Measurements from ENCODE around the gene ARHGAP23. TPM values are rescaled to one million over a fixed set of nuclear protein-coding genes. Genes with fewer than 3 reads are reported as not detected.
"Not testable (repeated sequence)": the region's sequence is repeated elsewhere in the genome, so short reads cannot be mapped to it uniquely, and the experiment has no call there.

Gene ARHGAP23
- polyA plus RNA-seq, 1 donor from 2014 or later: 1.6 TPM

GRCh38 chr17:38435795-38436194, 7.5 kb downstream of the ARHGAP23 start:
- no peak overlapping the region for H3K4me3 ChIP-seq (ENCODE audit: low read length)
- H3K36me3 ChIP-seq (ENCODE audit: insufficient read depth, low read length): no peaks in the 10 kb centered on the region
- no peak overlapping the region for H2AFZ ChIP-seq (ENCODE audit: low read depth, low read length)
- TF ChIP-seq POLR2AphosphoS5 (IDR thresholded peaks at IDR 0.05): no peak
- TF ChIP-seq EZH2 (IDR thresholded peaks at IDR 0.05; ENCODE audit: borderline replicate concordance, insufficient read depth, low read length, poor library complexity, severe bottlenecking): no peak
- TF ChIP-seq TAF1 (IDR thresholded peaks at IDR 0.05; ENCODE audit: low read depth): no peak
- TF ChIP-seq EP300 (conservative IDR thresholded peaks at IDR 0.05; ENCODE audit: poor library complexity, severe bottlenecking): no peak
- no peak for TF ChIP-seq MXI1 (conservative IDR thresholded peaks at IDR 0.05; ENCODE audit: poor library complexity, severe bottlenecking)
- no peak for TF ChIP-seq CTCF (IDR thresholded peaks at IDR 0.05; ENCODE audit: poor library complexity, severe bottlenecking)
- TF ChIP-seq RAD21 (conservative IDR thresholded peaks at IDR 0.05): no peak
- no peak for TF ChIP-seq REST (IDR thresholded peaks at IDR 0.05; ENCODE audit: borderline replicate concordance)
- TF ChIP-seq SMC3 (conservative IDR thresholded peaks at IDR 0.05; ENCODE audit: poor library complexity): no peak
- H3K27me3 ChIP-seq (ENCODE audit: insufficient read depth, low read depth, low read length): no peaks in the 10 kb centered on the region
- no peaks in the 10 kb centered on the region for H3F3A ChIP-seq (ENCODE audit: insufficient read depth, low read length, poor library complexity, severe bottlenecking)
- no peaks in the 10 kb centered on the region for H3K9me2 ChIP-seq (ENCODE audit: insufficient read depth, low read length)
- H3K9ac ChIP-seq (ENCODE audit: low read length): no peak overlapping the region
- H3K27ac ChIP-seq (ENCODE audit: low read length): no peak overlapping the region
- no peaks in the 10 kb centered on the region for H3K9me3 ChIP-seq (ENCODE audit: low read length)
- no peaks in the 10 kb centered on the region for H3K79me2 ChIP-seq (replicated peaks; ENCODE audit: insufficient read depth, low read length)
- no peak overlapping the region for H3K4me2 ChIP-seq (ENCODE audit: low read length)
- H4K20me1 ChIP-seq (ENCODE audit: insufficient read depth): no peaks in the 10 kb centered on the region

GRCh38 chr17:38436386-38436785, 8.1 kb downstream of the ARHGAP23 start:
- Histone ChIP-seq H3K9me2 (ENCODE audit: insufficient read depth, low read length) (no peaks in the 10 kb centered on the region), H3K9me3 (ENCODE audit: low read length) (no peaks in the 10 kb centered on the region), H3K79me2 (replicated peaks; ENCODE audit: insufficient read depth, low read length) (no peaks in the 10 kb centered on the region), H3K27ac (ENCODE audit: low read length) (no peak overlapping the region), H3K4me2 (ENCODE audit: low read length) (no peak overlapping the region), H3K36me3 (ENCODE audit: insufficient read depth, low read length) (no peaks in the 10 kb centered on the region), H3K27me3 (ENCODE audit: insufficient read depth, low read depth, low read length) (no peaks in the 10 kb centered on the region), H3F3A (ENCODE audit: insufficient read depth, low read length, poor library complexity, severe bottlenecking) (no peaks in the 10 kb centered on the region), H4K20me1 (ENCODE audit: insufficient read depth) (no peaks in the 10 kb centered on the region), H3K9ac (ENCODE audit: low read length) (no peak overlapping the region), H2AFZ (ENCODE audit: low read depth, low read length) (no peak overlapping the region), H3K4me3 (ENCODE audit: low read length) (no peak overlapping the region)
- TF ChIP-seq CTCF (IDR thresholded peaks at IDR 0.05; ENCODE audit: poor library complexity, severe bottlenecking): no peak
- TF ChIP-seq TAF1 (IDR thresholded peaks at IDR 0.05; ENCODE audit: low read depth): no peak
- no peak for TF ChIP-seq EP300 (conservative IDR thresholded peaks at IDR 0.05; ENCODE audit: poor library complexity, severe bottlenecking)

- not testable (repeated sequence) for H3K27ac ChIP-seq (ENCODE audit: low read length); H3K36me3 ChIP-seq (ENCODE audit: insufficient read depth, low read length); H3K79me2 ChIP-seq (replicated peaks; ENCODE audit: insufficient read depth, low read length); H3K4me2 ChIP-seq (ENCODE audit: low read length); H3K9me2 ChIP-seq (ENCODE audit: insufficient read depth, low read length); H3K9ac ChIP-seq (ENCODE audit: low read length); H3K9me3 ChIP-seq (ENCODE audit: low read length); H3F3A ChIP-seq (ENCODE audit: insufficient read depth, low read length, poor library complexity, severe bottlenecking); H3K27me3 ChIP-seq (ENCODE audit: insufficient read depth, low read depth, low read length); H2AFZ ChIP-seq (ENCODE audit: low read depth, low read length); H4K20me1 ChIP-seq (ENCODE audit: insufficient read depth); H3K4me3 ChIP-seq (ENCODE audit: low read length)
Measured at GRCh38 chr17:38437313-38437712, 9.0 kb downstream of the ARHGAP23 start.

Data from neural cell (in vitro differentiated cells).